GM12878 (cell line): Measurements from ENCODE around the gene TYK2. TPM values are rescaled to one million over a fixed set of nuclear protein-coding genes. Genes with fewer than 3 reads are reported as not detected.

ENCODE experiments used
- ATAC-seq: fragments of 200-7000 bp; cut with Tn5 transposase; 3 replicates; pipeline ENCODE4 v1.9.1; 2020; ENCODE audit warnings: mild to moderate bottlenecking, moderate library complexity
- BruUV-seq: library from RNA; stranded (reverse); fragments of 400-500 nt; replicated peaks from 2 replicates; lab custom pipeline; 2021; lab: Mats Ljungman, UMichigan
- CTCF ChIA-PET: fragments of 300-600 bp; sonication (Branson Sonifier 250); formaldehyde crosslinking; extraction: SDS; loops from one replicate; lab custom pipeline; 2021; ENCODE audit warnings: inconsistent platforms; lab: Yijun Ruan, JAX
- POLR2A ChIA-PET: fragments of 350-600 bp; formaldehyde crosslinking; extraction: SDS; loops from one replicate; lab custom pipeline; 2021; ENCODE audit warnings: inconsistent platforms; lab: Charles Lee
- RAD21 ChIA-PET: fragments of 300-600 bp; sonication (Branson Sonifier 250); formaldehyde crosslinking; loops from one replicate; lab custom pipeline; 2023; ENCODE audit warnings: antibody characterized with exemption; ENCODE audit not compliant: unreplicated experiment; lab: Charles Lee
- SMC1A ChIA-PET: fragments of 300-600 bp; sonication (Branson Sonifier 250); formaldehyde crosslinking; loops from one replicate; lab custom pipeline; 2023; ENCODE audit not compliant: unreplicated experiment, uncharacterized antibody; lab: Charles Lee
- DNase-seq: peaks from one replicate; pipeline ENCODE4 v3.0.0-alpha.2; 2011; ENCODE audit warnings: low read depth, low spot score
- FAIRE-seq: peaks from 3 replicates; lab custom pipeline; 2011; peaks lifted over from hg19 to GRCh38; lab: Jason Lieb, UNC
- H2AFZ ChIP-seq: 2 replicates; pipeline ENCODE4 v1.6.0; 2011; ENCODE audit warnings: low read depth, low read length, control low read depth; ENCODE audit not compliant: control insufficient read depth
- H3K27ac ChIP-seq: 2 replicates; pipeline ENCODE4 v1.5.1; 2011; ENCODE audit warnings: control low read depth; ENCODE audit not compliant: control insufficient read depth, insufficient read depth
- H3K27me3 ChIP-seq, 2 experiments: replicated peaks in 1 of 2; 2 replicates each; pipeline versions ENCODE4 v1.6.0 to v1.6.1; 2011; ENCODE audit warnings: low read length in 1 of 2; ENCODE audit not compliant: control insufficient read depth in 2 of 2, insufficient read depth in 2 of 2
- H3K36me3 ChIP-seq, 2 experiments: 2 replicates each; pipeline ENCODE4 v1.5.1; 2011; ENCODE audit warnings: low read length in 1 of 2; ENCODE audit not compliant: control insufficient read depth in 2 of 2, insufficient read depth in 2 of 2
- H3K4me1 ChIP-seq: 2 replicates; pipeline ENCODE4 v1.6.1; 2011; ENCODE audit warnings: mild to moderate bottlenecking, low read length, moderate library complexity, mixed read lengths; ENCODE audit not compliant: control insufficient read depth, insufficient read depth
- H3K4me2 ChIP-seq: 2 replicates; pipeline ENCODE4 v1.6.0; 2011; ENCODE audit warnings: control low read depth; ENCODE audit not compliant: control insufficient read depth, insufficient read depth
- H3K4me3 ChIP-seq: fragments of 200-600 bp; sonication (generic); 2 replicates; pipeline ENCODE4 v1.5.1; 2016
- H3K79me2 ChIP-seq: 2 replicates; pipeline ENCODE4 v1.6.0; 2011; ENCODE audit warnings: low read length; ENCODE audit not compliant: control insufficient read depth, insufficient read depth
- H3K9ac ChIP-seq: 2 replicates; pipeline ENCODE4 v1.8.0; 2011; ENCODE audit warnings: low read length, control low read depth, mixed read lengths; ENCODE audit not compliant: control insufficient read depth, insufficient read depth
- H3K9me3 ChIP-seq: replicated peaks from 3 replicates; pipeline ENCODE4 v1.5.1; 2011; ENCODE audit warnings: mild to moderate bottlenecking, low read length; ENCODE audit not compliant: control insufficient read depth, insufficient read depth
- H4K20me1 ChIP-seq: 2 replicates; pipeline ENCODE4 v1.6.0; 2011; ENCODE audit not compliant: control insufficient read depth, insufficient read depth
- BCL3 ChIP-seq: IDR thresholded peaks from 2 replicates; pipeline ENCODE4 v1.6.1; 2011; ENCODE audit warnings: borderline replicate concordance, low read depth, mild to moderate bottlenecking, moderate library complexity, low read length; ENCODE audit not compliant: insufficient read depth, poor library complexity, severe bottlenecking
- SIN3A ChIP-seq: IDR thresholded peaks from 2 replicates; pipeline ENCODE4 v1.6.1; 2012; ENCODE audit warnings: low read depth, low read length, improper control_type of control experiment
- SMARCA5 ChIP-seq: fragments of 450-650 bp; IDR thresholded peaks from 2 replicates; pipeline ENCODE4 v1.6.1; 2017; ENCODE audit warnings: mild to moderate bottlenecking
- SPI1 ChIP-seq: IDR thresholded peaks from 2 replicates; pipeline ENCODE4 v1.6.1; 2011; ENCODE audit warnings: low read depth, mild to moderate bottlenecking, low read length, moderate library complexity, borderline replicate concordance; ENCODE audit not compliant: insufficient read depth
- ZNF24 ChIP-seq: fragments of 450-650 bp; IDR thresholded peaks from 2 replicates; pipeline ENCODE4 v1.6.1; 2017; ENCODE audit warnings: antibody characterized with exemption, mild to moderate bottlenecking
- WGBS: methylation state at CpG from one replicate; pipeline ENCODE4 v1.1.6; 2016; ENCODE audit warnings: low lambda C conversion rate; ENCODE audit not compliant: insufficient replicate concordance, insufficient coverage; ENCODE audit errors: missing lambda C conversion rate; 5-methylcytosine and 5-hydroxymethylcytosine counted together
- in situ Hi-C: fragments of 300-500 bp; cut with MboI; formaldehyde crosslinking; loops from 9 replicates; pipeline ENCODE4 v1.14.3; 2018; ENCODE audit warnings: mixed read lengths
- intact Hi-C: fragments of 100-400 bp; cut with micrococcal nuclease; formaldehyde crosslinking; loops from one replicate; pipeline ENCODE4 v1.14.2; 2022; ENCODE audit not compliant: unreplicated experiment
- polyA plus RNA-seq, 11 experiments: library from polyadenylated mRNA; depleted of rRNA in 4 of 11; unstranded in 6 of 11; stranded (reverse) in 5 of 11; fragments of >200 nt; fragmentation: Nextera tagmentation in 4 of 11; fragmentation: Illumina TruSeq in 1 of 11; extraction: Ambion mirVana in 4 of 11; extraction: Trizol in 1 of 11; gene quantifications; 1 replicate in 1 of 11; 2 replicates in 10 of 11; pipeline versions ENCODE4 v1.2.1 to v1.2.3, GENCODE V29; 2011 to 2016; ENCODE audit warnings: inconsistent platforms in 2 of 11, missing spikeins in 2 of 11, low read depth in 1 of 11
- total RNA-seq, 4 experiments: library from RNA; depleted of rRNA in 3 of 4; stranded (reverse); fragments of >200 nt in 3 of 4; fragmentation: Illumina TruSeq in 1 of 4; extraction: Trizol in 1 of 4; gene quantifications; 2 replicates each; pipeline versions ENCODE4 v1.2.1 to v1.2.3, GENCODE V29; 2013 to 2021
- TF ChIP-seq, protein P1 (sequence below): fragments of 450-650 bp; IDR thresholded peaks from 2 replicates; pipeline ENCODE4 v1.6.1; 2014; ENCODE audit warnings: mild to moderate bottlenecking

The TYK2 gene
- total and polyA plus RNA-seq, 10 of the 15 experiments (the other 5 are each of a cell fraction or from before 2014, with no cell fraction given), result 36.4 to 364 (median 179) TPM

- TF ChIP-seq, protein P1, sequence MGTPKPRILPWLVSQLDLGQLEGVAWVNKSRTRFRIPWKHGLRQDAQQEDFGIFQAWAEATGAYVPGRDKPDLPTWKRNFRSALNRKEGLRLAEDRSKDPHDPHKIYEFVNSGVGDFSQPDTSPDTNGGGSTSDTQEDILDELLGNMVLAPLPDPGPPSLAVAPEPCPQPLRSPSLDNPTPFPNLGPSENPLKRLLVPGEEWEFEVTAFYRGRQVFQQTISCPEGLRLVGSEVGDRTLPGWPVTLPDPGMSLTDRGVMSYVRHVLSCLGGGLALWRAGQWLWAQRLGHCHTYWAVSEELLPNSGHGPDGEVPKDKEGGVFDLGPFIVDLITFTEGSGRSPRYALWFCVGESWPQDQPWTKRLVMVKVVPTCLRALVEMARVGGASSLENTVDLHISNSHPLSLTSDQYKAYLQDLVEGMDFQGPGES, result no peak
Observed at GRCh38 chr19:10328558-10329429, 51.6 kb downstream of the TYK2 start (continued).

DNA sequence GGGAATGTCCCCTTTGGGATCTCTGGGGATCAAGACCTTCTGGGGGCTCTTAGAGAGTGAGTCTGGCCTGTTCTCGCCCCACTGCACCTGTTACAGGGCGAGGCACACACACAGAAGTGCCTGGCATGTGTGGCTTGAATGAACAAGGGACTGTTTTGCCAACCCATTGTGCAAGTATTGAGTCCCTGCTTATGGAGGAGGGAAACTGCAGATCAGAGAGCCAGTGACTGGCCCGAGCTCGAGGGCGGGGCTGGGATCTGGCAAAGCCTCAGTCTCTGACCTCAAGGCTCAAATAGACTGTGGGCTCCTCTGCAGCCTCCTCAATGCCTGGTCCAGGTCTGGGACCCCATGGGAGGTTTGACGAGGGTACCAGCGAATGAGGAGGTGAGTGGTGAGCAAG, 52.6 kb downstream of the TYK2 start:
- no peak overlapping the region for H3K27ac ChIP-seq
- H3K27me3 ChIP-seq, result no peaks in the 10 kb centered on the region
- TF ChIP-seq ZNF24 (no peak), SMARCA5 (no peak), SPI1 (no peak), SIN3A (no peak), BCL3 (no peak)
- RAD21 ChIA-PET, result interaction anchor here (0.7 kb wide), 1 partner anchor 61 kb away, joined by 3 read pairs; no protein-coding TSS in a partner anchor
- in situ Hi-C loops, result no loop called here
- no peak overlapping the region for H2AFZ ChIP-seq
- CTCF ChIA-PET, result interaction anchor here (0.8 kb wide), 1 partner anchor 12 kb away, joined by 3 read pairs; no protein-coding TSS in a partner anchor
- FAIRE-seq, result no peak
- 86% methylated on average over 7 of the region's 7 CpGs for WGBS
- peaks cover 5% of the 10 kb centered on the region for H3K4me1 ChIP-seq
- H4K20me1 ChIP-seq, result no peaks in the 10 kb centered on the region
- peaks cover 22% of the 10 kb centered on the region for H3K79me2 ChIP-seq
- POLR2A ChIA-PET, result interaction anchor here (0.7 kb wide), 1 partner anchor 364 kb away, joined by 4 read pairs; no protein-coding TSS in a partner anchor
- H3K4me2 ChIP-seq, result no peak overlapping the region
- BruUV-seq, result no TSS peak
- no peak for ATAC-seq
- no peak overlapping the region for H3K9ac ChIP-seq
- intact Hi-C loops, result no loop called here
- SMC1A ChIA-PET, result no interaction called here
- H3K36me3 ChIP-seq, result peaks cover 22 to 45% of the 10 kb centered on the region in 2 experiments
- no peaks in the 10 kb centered on the region for H3K9me3 ChIP-seq
- DNase-seq, result no peak
- no peak overlapping the region for H3K4me3 ChIP-seq
